PC-3 (cell line): Measurements from ENCODE around the gene TMEM126B. TPM values are rescaled to one million over a fixed set of nuclear protein-coding genes. Genes with fewer than 3 reads are reported as not detected.

Experiments used
- ATAC-seq: fragments of 200-7000 bp; cut with Tn5 transposase; 2 replicates; pipeline ENCODE4 v1.9.1; 2020; ENCODE audit warnings: mild to moderate bottlenecking, moderate library complexity
- BruUV-seq: library from RNA; stranded (reverse); fragments of 400-500 nt; replicated peaks from 2 replicates; lab custom pipeline; 2021; lab: Mats Ljungman, UMichigan
- CTCF ChIA-PET: fragments of 300-600 bp; sonication (Branson Sonifier 250); formaldehyde crosslinking; loops from one replicate; lab custom pipeline; 2022; ENCODE audit warnings: antibody characterized with exemption; lab: Charles Lee
- POLR2A ChIA-PET: fragments of 300-600 bp; sonication (Branson Sonifier 250); formaldehyde crosslinking; loops from one replicate; lab custom pipeline; 2022; ENCODE audit warnings: antibody characterized with exemption; ENCODE audit not compliant: unreplicated experiment; lab: Charles Lee
- DNase-seq: peaks from one replicate; pipeline ENCODE4 v3.0.0-alpha.2; 2015
- H2AFZ ChIP-seq: fragments of 300-600 bp; sonication (generic); 2 replicates; pipeline ENCODE4 v1.6.0; 2016; ENCODE audit warnings: antibody characterized with exemption, low read length
- H3F3A ChIP-seq: fragments of 300-600 bp; sonication (generic); one replicate; pipeline ENCODE4 v1.6.0; 2017; ENCODE audit warnings: antibody characterized with exemption, low read length, control low read depth, mild to moderate bottlenecking; ENCODE audit not compliant: unreplicated experiment
- H3K27ac ChIP-seq: fragments of 300-600 bp; sonication (generic); 2 replicates; pipeline ENCODE4 v1.5.1; 2016; ENCODE audit warnings: mild to moderate bottlenecking, low read length
- H3K27me3 ChIP-seq: fragments of 300-600 bp; sonication (generic); 2 replicates; pipeline ENCODE4 v1.6.1; 2016; ENCODE audit warnings: low read length, mixed read lengths
- H3K36me3 ChIP-seq: fragments of 300-600 bp; sonication (generic); 2 replicates; pipeline ENCODE4 v1.6.1; 2016; ENCODE audit warnings: low read depth, mixed run types, low read length, mixed read lengths
- H3K4me1 ChIP-seq: fragments of 300-600 bp; sonication (generic); 2 replicates; pipeline ENCODE4 v1.5.1; 2016; ENCODE audit warnings: low read length; ENCODE audit not compliant: insufficient read depth
- H3K4me2 ChIP-seq: fragments of 300-600 bp; sonication (generic); 2 replicates; pipeline ENCODE4 v1.6.0; 2016; ENCODE audit warnings: low read length
- H3K4me3 ChIP-seq: fragments of 300-600 bp; sonication (generic); 2 replicates; pipeline ENCODE4 v1.5.1; 2016; ENCODE audit warnings: mild to moderate bottlenecking, low read length, mixed read lengths
- H3K79me2 ChIP-seq: fragments of 300-600 bp; sonication (generic); 2 replicates; pipeline ENCODE4 v1.6.1; 2017; ENCODE audit warnings: low read length, mixed read lengths
- H3K9ac ChIP-seq: fragments of 300-600 bp; sonication (generic); 2 replicates; pipeline ENCODE4 v1.6.0; 2016; ENCODE audit warnings: mild to moderate bottlenecking, low read length
- H3K9me2 ChIP-seq: fragments of 300-600 bp; sonication (generic); replicated peaks from 2 replicates; pipeline ENCODE4 v1.6.1; 2016; ENCODE audit warnings: mixed run types, low read length, mixed read lengths
- H3K9me3 ChIP-seq: fragments of 300-600 bp; sonication (generic); 2 replicates; pipeline ENCODE4 v1.6.1; 2016; ENCODE audit warnings: low read length, mixed read lengths
- H4K20me1 ChIP-seq: fragments of 300-600 bp; sonication (generic); 2 replicates; pipeline ENCODE4 v1.6.1; 2016; ENCODE audit warnings: low read length, mixed read lengths
- EZH2 ChIP-seq: fragments of 300-600 bp; sonication (generic); IDR thresholded peaks from one replicate; pipeline ENCODE4 v1.6.1; 2017; ENCODE audit warnings: antibody characterized with exemption, mild to moderate bottlenecking, low read length; ENCODE audit not compliant: unreplicated experiment
- EZH2phosphoT487 ChIP-seq: fragments of 300-600 bp; sonication (generic); IDR thresholded peaks from 2 replicates; pipeline ENCODE4 v1.6.1; 2018; ENCODE audit warnings: mild to moderate bottlenecking, antibody characterized with exemption, low read length, borderline replicate concordance
- intact Hi-C: fragments of 100-400 bp; cut with micrococcal nuclease; formaldehyde crosslinking; loops from 2 replicates; pipeline ENCODE4 v1.9.0; 2023
- total RNA-seq: library from RNA; depleted of rRNA; stranded (reverse); fragments of >200 nt; gene quantifications from 2 replicates; pipeline ENCODE4 v1.2.3, GENCODE V29; 2014
- TF ChIP-seq, protein P1 (sequence below): fragments of 300-600 bp; sonication (generic); conservative IDR thresholded peaks from 2 replicates; pipeline ENCODE4 v1.5.1; 2017; ENCODE audit warnings: antibody characterized with exemption, low read depth, mild to moderate bottlenecking, low read length

The TMEM126B gene
- total RNA-seq, 1 experiment from 2014 or later: 79.5 TPM

- no peaks in the 10 kb centered on the region for H3K27me3 ChIP-seq
- peak; percentile 61 for DNase-seq
- no peaks in the 10 kb centered on the region for H3K9me2 ChIP-seq
- no TSS peak for BruUV-seq
- H3K79me2 ChIP-seq: peaks cover 39% of the 10 kb centered on the region
- H3K27ac ChIP-seq: 0 out of 2 replicates have a peak within 1 kb of the TSS, but pooled peaks have one; percentile 1
- TF ChIP-seq, protein P1, sequence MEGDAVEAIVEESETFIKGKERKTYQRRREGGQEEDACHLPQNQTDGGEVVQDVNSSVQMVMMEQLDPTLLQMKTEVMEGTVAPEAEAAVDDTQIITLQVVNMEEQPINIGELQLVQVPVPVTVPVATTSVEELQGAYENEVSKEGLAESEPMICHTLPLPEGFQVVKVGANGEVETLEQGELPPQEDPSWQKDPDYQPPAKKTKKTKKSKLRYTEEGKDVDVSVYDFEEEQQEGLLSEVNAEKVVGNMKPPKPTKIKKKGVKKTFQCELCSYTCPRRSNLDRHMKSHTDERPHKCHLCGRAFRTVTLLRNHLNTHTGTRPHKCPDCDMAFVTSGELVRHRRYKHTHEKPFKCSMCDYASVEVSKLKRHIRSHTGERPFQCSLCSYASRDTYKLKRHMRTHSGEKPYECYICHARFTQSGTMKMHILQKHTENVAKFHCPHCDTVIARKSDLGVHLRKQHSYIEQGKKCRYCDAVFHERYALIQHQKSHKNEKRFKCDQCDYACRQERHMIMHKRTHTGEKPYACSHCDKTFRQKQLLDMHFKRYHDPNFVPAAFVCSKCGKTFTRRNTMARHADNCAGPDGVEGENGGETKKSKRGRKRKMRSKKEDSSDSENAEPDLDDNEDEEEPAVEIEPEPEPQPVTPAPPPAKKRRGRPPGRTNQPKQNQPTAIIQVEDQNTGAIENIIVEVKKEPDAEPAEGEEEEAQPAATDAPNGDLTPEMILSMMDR: no peak
- no peak for TF ChIP-seq EZH2
- TF ChIP-seq EZH2phosphoT487: no peak
- peaks cover 12% of the 10 kb centered on the region; the same call in 1 of the 2 replicates for H3K36me3 ChIP-seq
- peak within 1 kb of the TSS; percentile 83 for H3K4me3 ChIP-seq
- peaks cover 25% of the 10 kb centered on the region for H3K4me1 ChIP-seq
- POLR2A ChIA-PET: interaction anchor here (0.6 to 0.8 kb wide), 3 partner anchors 20 to 235 kb away, joined by 3 to 16 read pairs (median 8); partner anchors contain the start of gene TMEM126A
- H4K20me1 ChIP-seq: no peaks in the 10 kb centered on the region
- no peaks in the 10 kb centered on the region for H3F3A ChIP-seq
- H3K9ac ChIP-seq: peak within 1 kb of the TSS; percentile 65
- peak within 1 kb of the TSS; percentile 97 for H3K4me2 ChIP-seq
- CTCF ChIA-PET: no interaction called here
- no peaks in the 10 kb centered on the region for H3K9me3 ChIP-seq
- peak; percentile 16 for ATAC-seq
- intact Hi-C loops: loop anchor here (2.0 to 10.0 kb wide), 2 partner anchors 33 to 1287 kb away; no protein-coding TSS in a partner anchor
- H2AFZ ChIP-seq: peak within 1 kb of the TSS; percentile 89
Observed at GRCh38 chr11:85627332-85627997, 928 bp upstream of the TMEM126B start, which contains the start of gene DLG2. TSS of gene DLG2 (minus strand) at chr11:85627344.

GRCh38 chr11:85628771-85629341, 463 bp downstream of the TMEM126B start:
- Histone ChIP-seq H4K20me1 (no peaks in the 10 kb centered on the region), H3K9me2 (no peaks in the 10 kb centered on the region), H3K9me3 (no peaks in the 10 kb centered on the region), H3K4me1 (peaks cover 25% of the 10 kb centered on the region), H3K4me2 (peak overlapping the region; percentile 85), H3K79me2 (peaks cover 44% of the 10 kb centered on the region), H3K27ac (peak overlapping the region; percentile 30), H3K4me3 (peak overlapping the region; percentile 83), H2AFZ (peak overlapping the region; percentile 68), H3K27me3 (no peaks in the 10 kb centered on the region), H3K9ac (peak overlapping the region; percentile 78), H3F3A (no peaks in the 10 kb centered on the region), H3K36me3 (peaks cover 12% of the 10 kb centered on the region; the same call in 1 of the 2 replicates)
- intact Hi-C loops: loop anchor here (1.0 to 10.0 kb wide), 3 partner anchors 18 to 1286 kb away; partner anchors contain the start of gene TMEM126A
- TF ChIP-seq EZH2phosphoT487 (no peak), EZH2 (no peak)
- TF ChIP-seq, protein P1: no peak
- ChIA-PET POLR2A (interaction anchor here (0.6 kb wide), 1 partner anchor 36 kb away, joined by 3 read pairs; no protein-coding TSS in a partner anchor), CTCF (interaction anchor here (0.8 kb wide), 1 partner anchor 1409 kb away, joined by 9 read pairs; the partner anchor contains the start of gene TMEM135)
- no peak for DNase-seq
- BruUV-seq: TSS peak; percentile 72
- ATAC-seq: peak; percentile 3
